ENCODE results near the gene ZNF560. TPM values are rescaled to one million over a fixed set of nuclear protein-coding genes. Genes with fewer than 3 reads are reported as not detected.

Gene ZNF560
- total and polyA plus RNA-seq, 3 experiments from 2014 or later = not detected

- Histone ChIP-seq H3K9me3 (ENCODE audit: low read length) (no peaks in the 10 kb centered on the region), H3K4me1 (ENCODE audit: insufficient read depth, low read length) (peaks cover 33% of the 10 kb centered on the region), H3K36me3 (ENCODE audit: insufficient read depth, low read length) (peaks cover 19% of the 10 kb centered on the region), H3K4me3 (ENCODE audit: low read length) (peak within 1 kb of the TSS; percentile 89), H3K27ac (ENCODE audit: low read depth, low read length) (peak within 1 kb of the TSS; percentile 95), H3K27me3 (ENCODE audit: insufficient read depth, low read length, poor library complexity, severe bottlenecking) (no peaks in the 10 kb centered on the region)
- ChIA-PET CTCF (interaction anchor here (0.6 to 1.5 kb wide), 4 partner anchors 12 to 149 kb away, joined by 3 to 6 read pairs (median 3); partner anchors contain the start of gene ZNF559), POLR2A (interaction anchor here (0.5 to 1.6 kb wide), 3 partner anchors 11 to 822 kb away, joined by 3 to 10 read pairs (median 4); no protein-coding TSS in a partner anchor)
- Mint-ChIP-seq H3K27me3 (peaks cover 0 to 1% of the 10 kb centered on the region in 2 donors), H3K9me3 (peaks cover 0 to 2% (median 0%) of the 10 kb centered on the region in 5 donors), H3K4me3 (peak within 1 kb of the TSS; percentile 94 to 98 (median 96)), H3K27ac (peak within 1 kb of the TSS; percentile 96 to 100 (median 98)), H3K4me1 (peaks cover 42 to 56% (median 55%) of the 10 kb centered on the region in 3 donors), H3K36me3 (peaks cover 14 to 46% (median 15%) of the 10 kb centered on the region in 3 donors)
- peak; percentile 89 to 95 (median 91) for DNase-seq
Measured at GRCh38 chr19:9435279-9436268, 62.8 kb downstream of the ZNF560 start, which contains the start of gene ZNF266. Gene ZNF266, minus strand, starts transcription at chr19:9435573. Its CDS starts 15,484 bp downstream, at chr19:9420089.

GRCh38 chr19:9431475-9431874 is 66.9 kb downstream of the ZNF560 start:
- Histone ChIP-seq H3K36me3 (ENCODE audit: insufficient read depth, low read length) (peaks cover 31% of the 10 kb centered on the region), H3K9me3 (ENCODE audit: low read length) (no peaks in the 10 kb centered on the region), H3K4me3 (ENCODE audit: low read length) (no peak overlapping the region), H3K27ac (ENCODE audit: low read depth, low read length) (no peak overlapping the region), H3K27me3 (ENCODE audit: insufficient read depth, low read length, poor library complexity, severe bottlenecking) (no peaks in the 10 kb centered on the region), H3K4me1 (ENCODE audit: insufficient read depth, low read length) (peaks cover 30% of the 10 kb centered on the region)
- DNase-seq = peak in 3 of 5 donors; percentile 35 to 39 (median 39)
- Mint-ChIP-seq H3K4me3 (peak overlapping the region in 4 of 7 donors; percentile 22 to 59 (median 30)), H3K36me3 (peaks cover 33 to 84% (median 40%) of the 10 kb centered on the region in 3 donors), H3K4me1 (peaks cover 58 to 73% (median 72%) of the 10 kb centered on the region in 3 donors), H3K9me3 (peaks cover 0 to 3% (median 0%) of the 10 kb centered on the region in 5 donors), H3K27ac (peak overlapping the region in 3 of 8 donors; percentile 21 to 86 (median 32)), H3K27me3 (peaks cover 0 to 1% of the 10 kb centered on the region in 2 donors)
- CTCF ChIA-PET = no interaction called here
- POLR2A ChIA-PET = no interaction called here

DNA sequence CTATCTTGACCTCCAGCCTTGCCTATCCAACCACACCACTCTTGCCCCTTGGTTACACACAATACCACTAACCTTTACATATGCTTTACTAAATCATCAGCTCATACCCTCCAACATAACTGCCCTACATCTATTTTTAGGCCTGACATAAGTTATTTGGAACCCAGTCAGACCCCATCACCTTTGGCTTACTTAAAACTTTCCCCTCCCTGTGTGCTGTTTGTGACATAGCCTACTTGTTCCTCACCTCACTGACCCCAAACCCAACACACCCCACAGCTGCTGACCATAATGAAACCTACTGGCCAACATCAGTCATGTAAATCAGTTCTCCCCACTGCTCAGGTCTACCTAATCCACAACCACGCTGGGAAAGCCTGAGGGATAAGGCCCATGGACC is 68.0 kb downstream of the ZNF560 start:
- Mint-ChIP-seq H3K36me3 (peaks cover 38 to 92% (median 50%) of the 10 kb centered on the region in 3 donors), H3K27ac (peak overlapping the region in 2 of 8 donors; percentile 38 to 77), H3K4me3 (no peak overlapping the region), H3K4me1 (peaks cover 48 to 63% (median 61%) of the 10 kb centered on the region in 3 donors), H3K27me3 (peaks cover 0 to 1% of the 10 kb centered on the region in 2 donors), H3K9me3 (peaks cover 0 to 4% (median 0%) of the 10 kb centered on the region in 5 donors)
- Histone ChIP-seq H3K27ac (ENCODE audit: low read depth, low read length) (no peak overlapping the region), H3K4me1 (ENCODE audit: insufficient read depth, low read length) (peaks cover 22% of the 10 kb centered on the region), H3K27me3 (ENCODE audit: insufficient read depth, low read length, poor library complexity, severe bottlenecking) (no peaks in the 10 kb centered on the region), H3K9me3 (ENCODE audit: low read length) (no peaks in the 10 kb centered on the region), H3K4me3 (ENCODE audit: low read length) (no peak overlapping the region), H3K36me3 (ENCODE audit: insufficient read depth, low read length) (peaks cover 40% of the 10 kb centered on the region)
- CTCF ChIA-PET = no interaction called here
- no peak for DNase-seq
- POLR2A ChIA-PET = no interaction called here

- Mint-ChIP-seq H3K9me3 (peaks cover 8 to 18% (median 14%) of the 10 kb centered on the region in 5 donors), H3K4me1 (peaks cover 35 to 41% (median 40%) of the 10 kb centered on the region in 3 donors), H3K4me3 (no peak overlapping the region), H3K27me3 (no peaks in the 10 kb centered on the region), H3K27ac (no peak overlapping the region), H3K36me3 (peaks cover 50 to 97% (median 71%) of the 10 kb centered on the region in 3 donors)
- ChIA-PET CTCF (no interaction called here), POLR2A (interaction anchor here (0.7 kb wide), 1 partner anchor 144 kb away, joined by 8 read pairs; no protein-coding TSS in a partner anchor)
- Histone ChIP-seq H3K4me1 (ENCODE audit: insufficient read depth, low read length) (peaks cover 4% of the 10 kb centered on the region), H3K36me3 (ENCODE audit: insufficient read depth, low read length) (peaks cover 54% of the 10 kb centered on the region), H3K27me3 (ENCODE audit: insufficient read depth, low read length, poor library complexity, severe bottlenecking) (no peaks in the 10 kb centered on the region), H3K9me3 (ENCODE audit: low read length) (no peaks in the 10 kb centered on the region), H3K27ac (ENCODE audit: low read depth, low read length) (no peak overlapping the region), H3K4me3 (ENCODE audit: low read length) (no peak overlapping the region)
- no peak for DNase-seq
Measured at GRCh38 chr19:9427941-9428340, 70.5 kb downstream of the ZNF560 start.

Other genes with a start within 250 kb of the ZNF560 start
- not detected for gene OR7E24, start 247.7 kb downstream of the ZNF560 start, total RNA-seq
- gene OR7E24, start 247.7 kb downstream of the ZNF560 start, polyA plus RNA-seq = not detected
- gene ZNF699, start 188.8 kb downstream of the ZNF560 start, total RNA-seq = 1 to 10 TPM; 5.5 to 5.9 TPM
- gene ZNF699, start 188.8 kb downstream of the ZNF560 start, polyA plus RNA-seq = 11.3 TPM
- 10 to 100 TPM; 14.2 to 17.3 TPM for gene ZNF559, start 174.4 kb downstream of the ZNF560 start, total RNA-seq
- gene ZNF559, start 174.4 kb downstream of the ZNF560 start, polyA plus RNA-seq = 36.2 TPM
- under 1 TPM; 0.13 to 0.72 TPM for gene ZNF177, start 135.6 kb downstream of the ZNF560 start, total RNA-seq
- 0.63 TPM for gene ZNF177, start 135.6 kb downstream of the ZNF560 start, polyA plus RNA-seq
- 10 to 100 TPM; 34.7 to 35.6 TPM for gene ZNF266, start 63.0 kb downstream of the ZNF560 start, total RNA-seq
- gene ZNF266, start 63.0 kb downstream of the ZNF560 start, polyA plus RNA-seq = 18.6 TPM
- gene ZNF426, start 40.0 kb upstream of the ZNF560 start, total RNA-seq = 10 to 100 TPM; 18.5 to 18.7 TPM
- 17.9 TPM for gene ZNF426, start 40.0 kb upstream of the ZNF560 start, polyA plus RNA-seq
- gene ZNF121, start 85.9 kb upstream of the ZNF560 start, total RNA-seq = 10 to 100 TPM; 87.1 to 90.2 TPM
- 4.1 TPM for gene ZNF121, start 85.9 kb upstream of the ZNF560 start, polyA plus RNA-seq
- gene ZNF561, start 122.6 kb upstream of the ZNF560 start, total RNA-seq = 10 to 100 TPM; 35.9 to 43.5 TPM
- 13.0 TPM for gene ZNF561, start 122.6 kb upstream of the ZNF560 start, polyA plus RNA-seq
- gene ZNF562, start 176.5 kb upstream of the ZNF560 start, total RNA-seq = 10 to 100 TPM; 42.2 to 45.7 TPM
- 3.5 TPM for gene ZNF562, start 176.5 kb upstream of the ZNF560 start, polyA plus RNA-seq